Mesendoderm (in vitro differentiated cells): ENCODE measurements around the gene HAND1.

ENCODE experiments used
- DNase-seq: peaks from one replicate; pipeline ENCODE4 v3.0.0; 2013
- H2AK5ac ChIP-seq: 2 replicates; pipeline ENCODE4 v1.6.1; 2013; ENCODE audit warnings: low read length, inconsistent platforms
- H2BK120ac ChIP-seq: 2 replicates; pipeline ENCODE4 v1.6.1; 2013; ENCODE audit warnings: low read depth, mild to moderate bottlenecking, low read length, moderate library complexity, mixed read lengths
- H2BK15ac ChIP-seq: replicated peaks from 2 replicates; pipeline ENCODE4 v1.6.1; 2013; ENCODE audit warnings: low read depth, mild to moderate bottlenecking, moderate library complexity
- H2BK5ac ChIP-seq: 2 replicates; pipeline ENCODE4 v1.6.1; 2013; ENCODE audit warnings: low read length, inconsistent platforms
- H3K18ac ChIP-seq: 2 replicates; pipeline ENCODE4 v1.6.1; 2013; ENCODE audit warnings: mild to moderate bottlenecking, low read length, mixed read lengths
- H3K23ac ChIP-seq: one replicate; pipeline ENCODE4 v1.6.1; 2013; ENCODE audit warnings: low read length
- H3K27ac ChIP-seq: 2 replicates; pipeline ENCODE4 v1.5.1; 2013; ENCODE audit warnings: low read depth, mild to moderate bottlenecking, inconsistent platforms, low read length, moderate library complexity
- H3K27me3 ChIP-seq: 2 replicates; pipeline ENCODE4 v1.6.1; 2013; ENCODE audit warnings: low read length, control low read depth, mild to moderate bottlenecking, inconsistent platforms; ENCODE audit not compliant: insufficient read depth, poor library complexity
- H3K36me3 ChIP-seq: 2 replicates; pipeline ENCODE4 v1.6.1; 2013; ENCODE audit warnings: low read length, inconsistent platforms; ENCODE audit not compliant: control insufficient read depth, insufficient read depth
- H3K4ac ChIP-seq: one replicate; pipeline ENCODE4 v1.6.1; 2013; ENCODE audit warnings: low read depth, mild to moderate bottlenecking, low read length, moderate library complexity
- H3K4me1 ChIP-seq: 2 replicates; pipeline ENCODE4 v1.6.1; 2013; ENCODE audit warnings: low read depth, low read length, inconsistent platforms; ENCODE audit not compliant: control insufficient read depth
- H3K4me2 ChIP-seq: 2 replicates; pipeline ENCODE4 v1.6.1; 2013; ENCODE audit warnings: low read length
- H3K4me3 ChIP-seq: 2 replicates; pipeline ENCODE4 v1.5.1; 2013; ENCODE audit warnings: mild to moderate bottlenecking, low read length
- H3K56ac ChIP-seq: one replicate; pipeline ENCODE4 v1.6.1; 2013; ENCODE audit warnings: low read length
- H3K79me1 ChIP-seq: 2 replicates; pipeline ENCODE4 v1.6.1; 2013; ENCODE audit warnings: low read length, inconsistent platforms
- H3K79me2 ChIP-seq: 2 replicates; pipeline ENCODE4 v1.6.1; 2013; ENCODE audit warnings: mild to moderate bottlenecking, low read length; ENCODE audit not compliant: control insufficient read depth, insufficient read depth
- H3K9ac ChIP-seq: 2 replicates; pipeline ENCODE4 v1.6.1; 2013; ENCODE audit warnings: low read length, inconsistent platforms
- H4K5ac ChIP-seq: one replicate; pipeline ENCODE4 v1.6.1; 2013; ENCODE audit warnings: low read length
- H4K8ac ChIP-seq: one replicate; pipeline ENCODE4 v1.6.1; 2013; ENCODE audit warnings: low read depth, mild to moderate bottlenecking, control low read depth, low read length, moderate library complexity
- WGBS: extraction: QIAGEN DNeasy Blood & Tissue Kit; methylation state at CpG from one replicate; pipeline ENCODE4 v1.1.7; 2013; ENCODE audit warnings: low lambda C conversion rate, missing lambda C conversion rate; ENCODE audit not compliant: insufficient coverage; ENCODE audit errors: extremely low coverage; 5-methylcytosine and 5-hydroxymethylcytosine counted together

Gene HAND1

DNA sequence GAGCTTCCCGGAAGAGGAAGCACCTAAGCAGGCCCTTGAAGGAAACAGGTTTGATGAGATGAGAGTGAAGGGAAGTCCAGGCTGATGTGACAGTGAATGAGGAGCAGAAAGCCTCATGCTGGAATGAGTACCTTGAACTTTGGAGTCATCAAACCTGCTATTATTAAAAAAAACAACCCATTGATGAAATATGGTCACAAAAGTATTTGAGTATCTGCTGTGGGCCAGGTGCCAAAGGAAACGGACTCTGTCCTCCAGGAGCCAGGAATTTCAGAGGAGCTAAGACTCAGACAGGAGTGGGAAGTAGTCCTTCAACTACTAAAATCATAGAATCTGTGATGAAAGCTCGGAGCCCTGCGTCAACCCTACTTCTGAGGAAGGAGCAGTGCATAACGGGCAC lies 11.9 kb downstream of the HAND1 start:
- Histone ChIP-seq H3K56ac (no peak overlapping the region), H2AK5ac (no peak overlapping the region), H4K8ac (no peak overlapping the region), H2BK5ac (no peak overlapping the region), H3K18ac (no peak overlapping the region), H3K4me3 (no peak overlapping the region), H4K5ac (no peak overlapping the region), H3K79me2 (no peaks in the 10 kb centered on the region), H2BK120ac (no peak overlapping the region), H3K9ac (no peak overlapping the region), H3K36me3 (no peaks in the 10 kb centered on the region), H3K79me1 (no peaks in the 10 kb centered on the region), H2BK15ac (no peak overlapping the region), H3K27ac (no peak overlapping the region), H3K27me3 (peaks cover 13% of the 10 kb centered on the region), H3K23ac (peak overlapping the region; percentile 31), H3K4me2 (no peak overlapping the region), H3K4me1 (no peaks in the 10 kb centered on the region), H3K4ac (no peak overlapping the region)
- no CpG with 5 or more reads among the region's 5 CpGs for WGBS
- no peak for DNase-seq

DNA sequence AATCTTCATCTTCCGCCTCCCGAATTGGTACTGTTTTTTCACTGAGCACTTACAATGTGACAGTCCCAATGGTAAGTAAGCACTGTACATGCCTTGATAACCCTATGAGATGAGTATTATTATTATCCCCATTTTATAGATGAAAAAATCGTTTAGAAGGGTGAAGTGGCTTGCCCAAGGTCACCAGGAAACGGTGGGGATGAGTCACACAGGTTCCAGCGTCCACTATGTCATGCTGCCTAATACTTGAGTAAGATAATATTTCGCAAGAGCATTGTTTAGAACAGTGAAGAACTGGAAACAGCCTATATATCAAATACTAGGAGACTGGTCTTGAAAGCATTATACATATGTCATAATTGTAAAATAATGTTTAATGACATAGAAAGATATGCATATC lies 12.9 kb downstream of the HAND1 start:
- Histone ChIP-seq H3K4me2 (no peak overlapping the region), H3K4ac (no peak overlapping the region), H2BK5ac (no peak overlapping the region), H4K8ac (no peak overlapping the region), H2AK5ac (no peak overlapping the region), H3K79me2 (no peaks in the 10 kb centered on the region), H3K27ac (no peak overlapping the region), H3K4me3 (no peak overlapping the region), H3K18ac (no peak overlapping the region), H3K27me3 (peaks cover 6% of the 10 kb centered on the region), H3K79me1 (no peaks in the 10 kb centered on the region), H3K23ac (no peak overlapping the region), H3K9ac (no peak overlapping the region), H3K36me3 (no peaks in the 10 kb centered on the region), H4K5ac (no peak overlapping the region), H2BK120ac (no peak overlapping the region), H2BK15ac (no peak overlapping the region), H3K56ac (no peak overlapping the region), H3K4me1 (no peaks in the 10 kb centered on the region)
- DNase-seq: no peak
- no CpG with 5 or more reads among the region's 6 CpGs for WGBS

DNA sequence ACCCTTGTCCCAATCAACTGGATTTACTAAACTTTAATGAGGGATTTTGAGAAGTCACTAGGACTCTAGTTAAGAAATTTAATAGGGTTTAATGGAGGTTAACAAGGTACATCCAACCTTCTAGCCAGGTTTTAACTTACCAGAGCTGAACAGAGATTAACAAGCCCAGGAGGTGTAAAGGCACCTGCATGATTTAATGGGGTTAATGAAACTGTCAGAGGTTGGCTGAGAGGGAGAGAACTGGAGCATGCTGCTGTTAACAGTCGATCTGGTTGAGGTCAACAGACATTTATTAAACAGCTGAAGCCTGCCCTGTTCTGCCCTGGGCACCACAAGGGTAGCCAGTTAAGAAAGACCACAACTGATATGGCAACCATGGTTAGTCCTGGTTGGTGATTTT lies 13.6 kb downstream of the HAND1 start:
- WGBS: no CpG with 5 or more reads among the region's 1 CpG
- H3K4me2 ChIP-seq: no peak overlapping the region

DNA sequence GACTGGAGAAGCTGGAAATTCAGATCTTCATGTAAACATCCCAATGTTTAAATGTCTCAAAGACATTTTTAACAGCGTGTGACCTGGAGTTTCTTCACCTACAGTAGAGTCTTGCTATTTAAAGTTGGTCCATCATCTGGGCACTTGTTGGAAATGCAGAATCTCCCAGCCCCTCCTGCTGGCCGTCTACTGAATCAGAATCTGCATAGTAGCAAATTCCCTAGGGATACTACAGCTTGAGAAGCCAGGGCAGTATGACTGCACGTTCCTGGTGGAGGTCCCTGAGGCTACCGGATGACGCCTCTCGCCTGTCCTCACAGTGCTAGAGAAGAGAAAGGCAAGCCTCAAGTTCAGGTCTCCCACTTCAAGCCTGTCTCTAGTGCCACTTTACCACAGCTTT lies 16.5 kb downstream of the HAND1 start:
- Histone ChIP-seq H3K9ac (no peak overlapping the region), H3K18ac (no peak overlapping the region), H3K4ac (no peak overlapping the region), H2AK5ac (no peak overlapping the region), H4K5ac (no peak overlapping the region), H3K4me3 (no peak overlapping the region), H3K36me3 (no peaks in the 10 kb centered on the region), H3K79me2 (no peaks in the 10 kb centered on the region), H2BK5ac (no peak overlapping the region), H2BK120ac (no peak overlapping the region), H4K8ac (no peak overlapping the region), H3K56ac (no peak overlapping the region), H3K4me2 (no peak overlapping the region), H3K27ac (no peak overlapping the region), H3K4me1 (no peaks in the 10 kb centered on the region), H3K27me3 (no peaks in the 10 kb centered on the region), H2BK15ac (no peak overlapping the region), H3K23ac (no peak overlapping the region), H3K79me1 (no peaks in the 10 kb centered on the region)
- WGBS: no CpG with 5 or more reads among the region's 6 CpGs
- peak; percentile 85 for DNase-seq

More for the DNA sequence above, 13.6 kb downstream of the HAND1 start:
- no peak overlapping the region for H2BK15ac ChIP-seq
- no peaks in the 10 kb centered on the region for H3K36me3 ChIP-seq
- H3K23ac ChIP-seq: no peak overlapping the region
- no peak overlapping the region for H2BK5ac ChIP-seq
- no peak overlapping the region for H3K4ac ChIP-seq
- no peak overlapping the region for H2BK120ac ChIP-seq
- no peak overlapping the region for H3K18ac ChIP-seq
- no peaks in the 10 kb centered on the region for H3K4me1 ChIP-seq
- H3K4me3 ChIP-seq: no peak overlapping the region
- H3K56ac ChIP-seq: no peak overlapping the region
- no peaks in the 10 kb centered on the region for H3K79me1 ChIP-seq
- H3K27me3 ChIP-seq: peaks cover 2% of the 10 kb centered on the region
- no peak overlapping the region for H3K9ac ChIP-seq
- H2AK5ac ChIP-seq: no peak overlapping the region
- no peak overlapping the region for H4K5ac ChIP-seq
- no peak overlapping the region for H3K27ac ChIP-seq
- DNase-seq: no peak
- H4K8ac ChIP-seq: no peak overlapping the region
- H3K79me2 ChIP-seq: no peaks in the 10 kb centered on the region

DNA sequence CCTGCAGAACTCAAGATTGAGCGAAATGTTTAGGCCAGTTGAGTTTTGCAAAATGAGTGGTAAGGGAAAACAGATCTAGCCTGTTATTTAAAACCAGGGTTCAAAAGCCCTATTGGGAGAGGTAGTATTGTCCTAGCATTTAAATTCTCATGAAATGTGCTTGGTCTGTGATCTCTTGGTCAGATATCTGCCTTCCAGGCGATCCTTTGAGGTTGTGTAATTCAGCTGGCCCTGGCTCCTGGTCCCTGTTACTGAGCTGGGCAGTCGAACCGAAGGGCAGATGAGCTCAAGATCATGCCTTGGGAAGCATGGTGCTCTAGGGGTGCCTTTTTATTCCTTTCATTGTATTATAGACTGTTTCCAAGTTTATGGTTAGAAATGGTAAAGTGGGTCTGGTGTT lies 17.9 kb downstream of the HAND1 start:
- Histone ChIP-seq H3K27ac (no peak overlapping the region), H4K8ac (no peak overlapping the region), H3K18ac (no peak overlapping the region), H3K56ac (no peak overlapping the region), H3K4me1 (no peaks in the 10 kb centered on the region), H2AK5ac (no peak overlapping the region), H3K9ac (no peak overlapping the region), H4K5ac (no peak overlapping the region), H2BK5ac (no peak overlapping the region), H3K4me2 (no peak overlapping the region), H3K79me2 (no peaks in the 10 kb centered on the region), H3K23ac (no peak overlapping the region), H3K27me3 (no peaks in the 10 kb centered on the region), H2BK120ac (no peak overlapping the region), H3K79me1 (no peaks in the 10 kb centered on the region), H2BK15ac (no peak overlapping the region), H3K4ac (no peak overlapping the region), H3K36me3 (no peaks in the 10 kb centered on the region), H3K4me3 (no peak overlapping the region)
- WGBS: no CpG with 5 or more reads among the region's 4 CpGs
- DNase-seq: no peak

DNA sequence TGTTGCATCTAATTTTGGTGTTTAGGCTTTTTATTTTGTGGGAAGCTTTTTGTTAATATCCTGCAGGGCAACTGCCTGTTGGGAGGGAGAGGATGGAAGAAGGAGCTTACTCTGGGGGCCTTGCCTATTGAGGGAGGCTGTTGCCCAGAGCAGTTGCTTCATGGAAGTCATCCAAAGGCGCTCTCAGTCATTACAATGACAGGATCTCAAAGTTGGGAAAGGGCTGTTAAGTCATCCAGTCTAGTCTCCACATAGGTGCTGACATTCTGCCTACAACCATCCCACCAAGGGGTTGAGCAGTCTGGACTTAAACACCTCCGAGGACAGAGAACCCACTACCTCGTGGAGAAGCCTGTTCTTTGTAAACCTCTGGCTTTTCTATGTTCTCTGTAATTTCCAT lies 19.0 kb downstream of the HAND1 start:
- no peaks in the 10 kb centered on the region for H3K27me3 ChIP-seq
- WGBS: no CpG with 5 or more reads among the region's 3 CpGs

More for the DNA sequence above, 19.0 kb downstream of the HAND1 start:
- no peak overlapping the region for H3K4me3 ChIP-seq
- no peak overlapping the region for H2AK5ac ChIP-seq
- H3K56ac ChIP-seq: no peak overlapping the region
- H3K18ac ChIP-seq: no peak overlapping the region
- H2BK15ac ChIP-seq: no peak overlapping the region
- no peak overlapping the region for H3K23ac ChIP-seq
- H3K27ac ChIP-seq: no peak overlapping the region
- DNase-seq: no peak
- H3K4ac ChIP-seq: no peak overlapping the region
- H4K8ac ChIP-seq: no peak overlapping the region
- H2BK120ac ChIP-seq: no peak overlapping the region
- no peaks in the 10 kb centered on the region for H3K79me2 ChIP-seq
- no peak overlapping the region for H2BK5ac ChIP-seq
- no peaks in the 10 kb centered on the region for H3K79me1 ChIP-seq
- no peak overlapping the region for H3K4me2 ChIP-seq
- H3K36me3 ChIP-seq: peaks cover 1% of the 10 kb centered on the region
- H4K5ac ChIP-seq: no peak overlapping the region
- no peaks in the 10 kb centered on the region for H3K4me1 ChIP-seq
- H3K9ac ChIP-seq: no peak overlapping the region
